HEK293 (cell line): Measurements from ENCODE around the gene SYTL5.

Source experiments
- FEZF1 ChIP-seq: fragments of 450-650 bp; formaldehyde crosslinking; IDR thresholded peaks from 2 replicates; pipeline ENCODE4 v1.5.1; 2016; ENCODE audit warnings: missing biosample characterization, missing genetic modification characterization
- GLI4 ChIP-seq: fragments of 450-650 bp; formaldehyde crosslinking; IDR thresholded peaks from 2 replicates; pipeline ENCODE4 v1.5.1; 2016; ENCODE audit warnings: missing biosample characterization, missing genetic modification characterization
- HIC1 ChIP-seq: fragments of 450-650 bp; formaldehyde crosslinking; IDR thresholded peaks from 2 replicates; pipeline ENCODE4 v1.5.1; 2016; ENCODE audit warnings: missing biosample characterization, missing genetic modification characterization
- MYNN ChIP-seq: fragments of 450-650 bp; formaldehyde crosslinking; IDR thresholded peaks from 2 replicates; pipeline ENCODE4 v1.5.1; 2016; ENCODE audit warnings: missing biosample characterization, missing genetic modification characterization, borderline replicate concordance
- PRDM1 ChIP-seq: fragments of 450-650 bp; formaldehyde crosslinking; IDR thresholded peaks from 2 replicates; pipeline ENCODE4; 2016; ENCODE audit warnings: missing biosample characterization, missing genetic modification characterization
- PRDM6 ChIP-seq: fragments of 450-650 bp; formaldehyde crosslinking; IDR thresholded peaks from 2 replicates; pipeline ENCODE4 v1.5.1; 2017; ENCODE audit warnings: missing biosample characterization, missing genetic modification characterization
- REPIN1 ChIP-seq: fragments of 450-650 bp; formaldehyde crosslinking; IDR thresholded peaks from 2 replicates; pipeline ENCODE4 v1.5.1; 2017; ENCODE audit warnings: missing biosample characterization, missing genetic modification characterization, low read depth
- SALL2 ChIP-seq: fragments of 450-650 bp; formaldehyde crosslinking; IDR thresholded peaks from 2 replicates; pipeline ENCODE4 v1.5.0; 2017; ENCODE audit warnings: missing biosample characterization, mild to moderate bottlenecking, missing genetic modification characterization, borderline replicate concordance
- ZBTB1 ChIP-seq: fragments of 450-650 bp; formaldehyde crosslinking; IDR thresholded peaks from 2 replicates; pipeline ENCODE4 v1.5.1; 2016; ENCODE audit warnings: missing biosample characterization, missing genetic modification characterization
- ZBTB20 ChIP-seq: fragments of 450-650 bp; formaldehyde crosslinking; IDR thresholded peaks from 2 replicates; pipeline ENCODE4 v1.5.1; 2016; ENCODE audit warnings: missing biosample characterization, missing genetic modification characterization
- ZBTB26 ChIP-seq: fragments of 450-650 bp; formaldehyde crosslinking; optimal IDR thresholded peaks from 2 replicates; pipeline ENCODE3; 2016; ENCODE audit warnings: missing biosample characterization, mild to moderate bottlenecking, missing genetic modification characterization
- ZBTB48 ChIP-seq: fragments of 450-650 bp; formaldehyde crosslinking; IDR thresholded peaks from 2 replicates; pipeline ENCODE4 v1.5.1; 2016; ENCODE audit warnings: missing biosample characterization, missing genetic modification characterization
- ZIC2 ChIP-seq: fragments of 450-650 bp; formaldehyde crosslinking; IDR thresholded peaks from 2 replicates; pipeline ENCODE4 v1.5.1; 2016; ENCODE audit warnings: missing biosample characterization, missing genetic modification characterization
- ZNF155 ChIP-seq: fragments of 450-650 bp; formaldehyde crosslinking; IDR thresholded peaks from 2 replicates; pipeline ENCODE4 v1.5.1; 2016; ENCODE audit warnings: missing biosample characterization, missing genetic modification characterization
- ZNF184 ChIP-seq: fragments of 450-650 bp; IDR thresholded peaks from 2 replicates; pipeline ENCODE4 v1.5.1; 2018; ENCODE audit warnings: missing biosample characterization, mild to moderate bottlenecking, missing genetic modification characterization
- ZNF223 ChIP-seq: fragments of 450-650 bp; formaldehyde crosslinking; IDR thresholded peaks from 2 replicates; pipeline ENCODE4 v1.5.1; 2016; ENCODE audit warnings: missing biosample characterization, missing genetic modification characterization
- ZNF266 ChIP-seq: fragments of 450-650 bp; formaldehyde crosslinking; IDR thresholded peaks from 2 replicates; pipeline ENCODE4 v1.5.1; 2016; ENCODE audit warnings: missing biosample characterization, missing genetic modification characterization, low read depth
- ZNF302 ChIP-seq: fragments of 450-650 bp; formaldehyde crosslinking; IDR thresholded peaks from 2 replicates; pipeline ENCODE4 v1.5.1; 2016; ENCODE audit warnings: missing biosample characterization, missing genetic modification characterization, low read depth
- ZNF404 ChIP-seq: fragments of 450-650 bp; formaldehyde crosslinking; IDR thresholded peaks from 2 replicates; pipeline ENCODE4 v1.5.1; 2017; ENCODE audit warnings: missing biosample characterization, missing genetic modification characterization
- ZNF513 ChIP-seq: fragments of 450-650 bp; IDR thresholded peaks from 2 replicates; pipeline ENCODE4 v1.5.1; 2018; ENCODE audit warnings: missing biosample characterization, missing genetic modification characterization
- ZNF558 ChIP-seq: fragments of 450-650 bp; formaldehyde crosslinking; IDR thresholded peaks from 2 replicates; pipeline ENCODE4 v1.5.1; 2016; ENCODE audit warnings: missing biosample characterization, missing genetic modification characterization
- ZNF561 ChIP-seq: fragments of 450-650 bp; IDR thresholded peaks from 2 replicates; pipeline ENCODE4 v1.5.1; 2018; ENCODE audit warnings: missing biosample characterization, missing genetic modification characterization, borderline replicate concordance
- ZNF571 ChIP-seq: fragments of 450-650 bp; formaldehyde crosslinking; IDR thresholded peaks from 2 replicates; pipeline ENCODE4 v1.5.0; 2017; ENCODE audit warnings: missing biosample characterization, missing genetic modification characterization
- ZNF580 ChIP-seq: fragments of 450-650 bp; formaldehyde crosslinking; IDR thresholded peaks from 2 replicates; pipeline ENCODE4 v1.5.1; 2016; ENCODE audit warnings: missing biosample characterization, missing genetic modification characterization
- ZNF596 ChIP-seq: fragments of 450-650 bp; IDR thresholded peaks from 2 replicates; pipeline ENCODE4 v1.5.0; 2018; ENCODE audit warnings: missing biosample characterization, mild to moderate bottlenecking, missing genetic modification characterization, moderate library complexity
- ZNF600 ChIP-seq: fragments of 450-650 bp; formaldehyde crosslinking; IDR thresholded peaks from 2 replicates; pipeline ENCODE4 v1.5.1; 2016; ENCODE audit warnings: missing biosample characterization, missing genetic modification characterization
- ZNF610 ChIP-seq: fragments of 450-650 bp; formaldehyde crosslinking; IDR thresholded peaks from 2 replicates; pipeline ENCODE4 v1.5.1; 2016; ENCODE audit warnings: missing biosample characterization, missing genetic modification characterization, borderline replicate concordance
- ZNF623 ChIP-seq: fragments of 450-650 bp; formaldehyde crosslinking; IDR thresholded peaks from 2 replicates; pipeline ENCODE4 v1.5.1; 2016; ENCODE audit warnings: missing biosample characterization, missing genetic modification characterization
- ZNF639 ChIP-seq: fragments of 450-650 bp; formaldehyde crosslinking; IDR thresholded peaks from 2 replicates; pipeline ENCODE4 v1.5.1; 2016; ENCODE audit warnings: missing biosample characterization, missing genetic modification characterization
- ZNF658 ChIP-seq: fragments of 450-650 bp; formaldehyde crosslinking; IDR thresholded peaks from 2 replicates; pipeline ENCODE4; 2016; ENCODE audit warnings: missing biosample characterization, missing genetic modification characterization
- ZNF664 ChIP-seq: fragments of 450-650 bp; formaldehyde crosslinking; IDR thresholded peaks from 2 replicates; pipeline ENCODE4 v1.5.1; 2016; ENCODE audit warnings: missing biosample characterization, missing genetic modification characterization
- ZNF701 ChIP-seq: fragments of 450-650 bp; formaldehyde crosslinking; IDR thresholded peaks from 2 replicates; pipeline ENCODE4 v1.5.1; 2016; ENCODE audit warnings: missing biosample characterization, missing genetic modification characterization
- ZNF704 ChIP-seq: fragments of 450-650 bp; formaldehyde crosslinking; IDR thresholded peaks from 2 replicates; pipeline ENCODE4 v1.5.1; 2016; ENCODE audit warnings: missing biosample characterization, missing genetic modification characterization
- ZNF843 ChIP-seq: fragments of 450-650 bp; formaldehyde crosslinking; IDR thresholded peaks from 2 replicates; pipeline ENCODE4 v1.5.1; 2016; ENCODE audit warnings: missing biosample characterization, missing genetic modification characterization

The SYTL5 gene

GRCh38 chrX:38061335-38061734 is 55.0 kb downstream of the SYTL5 start (continued):
- TF ChIP-seq ZBTB1 (peak; percentile 86), ZBTB26 (no peak), ZNF639 (peak; percentile 97), ZNF600 (no peak), HIC1 (tag by site-specific recombination) (peak; percentile 96), ZNF610 (tag by site-specific recombination) (no peak), ZNF223 (tag by site-specific recombination) (no peak), ZNF664 (tag by site-specific recombination) (peak; percentile 59), ZNF658 (no peak), FEZF1 (tag by site-specific recombination) (peak; percentile 94), ZNF266 (tag by site-specific recombination) (no peak), ZBTB48 (tag by site-specific recombination) (no peak), ZNF404 (tag by site-specific recombination) (no peak), ZIC2 (peak; percentile 68), ZNF571 (no peak), ZNF701 (tag by site-specific recombination) (no peak), GLI4 (tag by site-specific recombination) (no peak), SALL2 (tag by site-specific recombination) (0 out of 2 replicates have a peak, but pooled peaks have one; percentile 59), ZNF513 (tag by site-specific recombination) (peak; percentile 58; the same call in 1 of the 2 replicates), ZNF558 (peak; percentile 68; the same call in 1 of the 2 replicates), PRDM6 (tag by site-specific recombination) (peak; percentile 99), ZNF704 (no peak), ZBTB20 (no peak), ZNF302 (no peak), PRDM1 (tag by site-specific recombination) (no peak), REPIN1 (tag by site-specific recombination) (no peak), ZNF843 (peak; percentile 98), ZNF596 (tag by site-specific recombination) (peak; percentile 82), ZNF561 (tag by site-specific recombination) (peak; percentile 89), ZNF580 (peak; percentile 82), ZNF623 (tag by site-specific recombination) (peak; percentile 35), ZNF184 (tag by site-specific recombination) (peak; percentile 90), ZNF155 (tag by site-specific recombination) (no peak), MYNN (tag by site-specific recombination) (peak; percentile 87)
